Esophagus muscularis mucosa (tissue), 4 donors: ENCODE results near the gene LRRC7. TPM values are rescaled to one million over a fixed set of nuclear protein-coding genes. Genes with fewer than 3 reads are reported as not detected.
A peak's percentile ranks its signal among the peaks of the same experiment; 100 is the strongest.

Experiments used
- DNase-seq: peaks from one replicate; pipeline ENCODE4 v3.0.0-alpha.2; 2017; ENCODE audit errors: extremely low spot score
- H3K27ac ChIP-seq, 4 donors: fragments of 200-600 bp; sonication (generic); replicated peaks in 1 of 4; 1 replicate in 3 of 4; 2 replicates in 1 of 4; pipeline ENCODE4 v1.5.1; 2016 to 2019; ENCODE audit warnings: mild to moderate bottlenecking in 1 of 4
- H3K27me3 ChIP-seq, 4 donors: fragments of 200-600 bp; sonication (generic); one replicate each; pipeline versions ENCODE4 v1.5.1 to v1.6.0; 2016 to 2019
- H3K36me3 ChIP-seq, 4 donors: fragments of 200-600 bp; sonication (generic); one replicate each; pipeline ENCODE4 v1.5.1; 2016 to 2019
- H3K4me1 ChIP-seq, 4 donors: fragments of 200-600 bp; sonication (generic); one replicate each; pipeline ENCODE4 v1.5.1; 2016 to 2019
- H3K4me3 ChIP-seq, 4 donors: fragments of 200-600 bp; sonication (generic); 1 replicate in 2 of 4; 2 replicates in 2 of 4; pipeline ENCODE4 v1.5.1; 2016 to 2019; ENCODE audit warnings: mild to moderate bottlenecking in 4 of 4, moderate library complexity in 1 of 4
- H3K9me3 ChIP-seq, 4 donors: fragments of 200-600 bp; sonication (generic); 1 replicate in 3 of 4; 2 replicates in 1 of 4; pipeline ENCODE4 v1.5.1; 2016 to 2019
- CTCF ChIP-seq, 3 experiments: fragments of 200-600 bp in 2 of 3; fragments of 450-650 bp in 1 of 3; sonication (generic) in 2 of 3; IDR thresholded peaks; one replicate each; pipeline ENCODE4 v1.5.1; 2017 to 2019; ENCODE audit warnings: antibody characterized with exemption in 3 of 3, mild to moderate bottlenecking in 2 of 3, moderate library complexity in 1 of 3
- EP300 ChIP-seq: sonication (generic); formaldehyde crosslinking; IDR thresholded peaks from one replicate; pipeline ENCODE4 v1.6.1; 2017; ENCODE audit warnings: antibody characterized with exemption
- POLR2A ChIP-seq: fragments of 450-650 bp; IDR thresholded peaks from one replicate; pipeline ENCODE4 v1.6.1; 2017; ENCODE audit warnings: antibody characterized with exemption, moderate library complexity, mild to moderate bottlenecking, low read depth
- POLR2AphosphoS5 ChIP-seq, 2 donors: sonication (generic); formaldehyde crosslinking; IDR thresholded peaks; one replicate each; pipeline ENCODE4 v1.6.1; 2017; ENCODE audit warnings: antibody characterized with exemption in 2 of 2
- WGBS: methylation state at CpG from one replicate; pipeline ENCODE4 v1.1.5; 2018; 5-methylcytosine and 5-hydroxymethylcytosine counted together
- intact Hi-C: fragments of 100-400 bp; cut with DNase I; formaldehyde crosslinking; loops from one replicate; pipeline ENCODE4 v1.15.1; 2023
- total RNA-seq, 4 donors: library from RNA; depleted of rRNA; stranded (reverse); fragments of >200 nt; gene quantifications; one replicate each; pipeline versions ENCODE4 v1.1.0 to v1.2.1, GENCODE V29; 2016

Gene LRRC7
- total RNA-seq, 4 donors from 2014 or later = 0.26 to 2.5 (median 0.42) TPM

- intact Hi-C loops = no loop called here
- H3K4me3 ChIP-seq = no peak overlapping the region
- no peaks in the 10 kb centered on the region for H3K4me1 ChIP-seq
- WGBS = 94% methylated on average over 3 of the region's 3 CpGs
- TF ChIP-seq POLR2AphosphoS5 (IDR thresholded peaks at IDR 0.05) = no peak
- TF ChIP-seq EP300 = no peak
- no peak for TF ChIP-seq CTCF (IDR thresholded peaks at IDR 0.05)
- TF ChIP-seq POLR2A = no peak
- no peak overlapping the region for H3K27ac ChIP-seq
- H3K27me3 ChIP-seq = no peaks in the 10 kb centered on the region
- DNase-seq = no peak
- no peaks in the 10 kb centered on the region for H3K36me3 ChIP-seq
- no peaks in the 10 kb centered on the region for H3K9me3 ChIP-seq
Observed at GRCh38 chr1:70115315-70115714, 547.6 kb downstream of the LRRC7 start.

- Histone ChIP-seq H3K4me3 (no peak overlapping the region), H3K27ac (no peak overlapping the region), H3K27me3 (no peaks in the 10 kb centered on the region), H3K4me1 (no peaks in the 10 kb centered on the region), H3K36me3 (no peaks in the 10 kb centered on the region), H3K9me3 (no peaks in the 10 kb centered on the region)
- intact Hi-C loops = no loop called here
- DNase-seq = no peak
- no peak for TF ChIP-seq EP300
- no peak for TF ChIP-seq POLR2A
- no peak for TF ChIP-seq POLR2AphosphoS5 (IDR thresholded peaks at IDR 0.05)
- no peak for TF ChIP-seq CTCF (IDR thresholded peaks at IDR 0.05)
Observed at GRCh38 chr1:70117046-70117445, 549.3 kb downstream of the LRRC7 start.

- H3K9me3 ChIP-seq = no peaks in the 10 kb centered on the region
- intact Hi-C loops = loop anchor here (5.0 kb wide), 1 partner anchor 373 kb away; no protein-coding TSS in a partner anchor
- DNase-seq = no peak
- TF ChIP-seq POLR2A (no peak), POLR2AphosphoS5 (IDR thresholded peaks at IDR 0.05) (no peak), EP300 (no peak), CTCF (IDR thresholded peaks at IDR 0.05) (no peak)
- H3K4me3 ChIP-seq = no peak overlapping the region
- no peaks in the 10 kb centered on the region for H3K27me3 ChIP-seq
- peaks cover 0 to 11% (median 5%) of the 10 kb centered on the region in 4 donors for H3K4me1 ChIP-seq
- no peak overlapping the region for H3K27ac ChIP-seq
- WGBS = 89% methylated on average over 3 of the region's 3 CpGs
- H3K36me3 ChIP-seq = no peaks in the 10 kb centered on the region
Observed at GRCh38 chr1:70134148-70134547, 566.4 kb downstream of the LRRC7 start.

- H3K36me3 ChIP-seq = peaks cover 0 to under 1% (median under 1%) of the 10 kb centered on the region in 4 donors
- peak overlapping the region in 3 of 4 donors; percentile 9 to 38 (median 17) for H3K27ac ChIP-seq
- TF ChIP-seq POLR2A (no peak), CTCF (IDR thresholded peaks at IDR 0.05) (no peak), POLR2AphosphoS5 (IDR thresholded peaks at IDR 0.05) (no peak), EP300 (no peak)
- peaks cover 11 to 33% (median 28%) of the 10 kb centered on the region in 4 donors for H3K4me1 ChIP-seq
- intact Hi-C loops = no loop called here
- H3K27me3 ChIP-seq = no peaks in the 10 kb centered on the region
- no peak overlapping the region for H3K4me3 ChIP-seq
- no peaks in the 10 kb centered on the region for H3K9me3 ChIP-seq
- no peak for DNase-seq
Observed at GRCh38 chr1:70140343-70140742, 572.6 kb downstream of the LRRC7 start.

- H3K27ac ChIP-seq = peak overlapping the region in 3 of 4 donors; percentile 9 to 38 (median 17)
- H3K4me1 ChIP-seq = peaks cover 11 to 33% (median 28%) of the 10 kb centered on the region in 4 donors
- no peak overlapping the region for H3K4me3 ChIP-seq
- DNase-seq = no peak
- TF ChIP-seq POLR2A = no peak
- TF ChIP-seq EP300 = no peak
- no peak for TF ChIP-seq CTCF (IDR thresholded peaks at IDR 0.05)
- no peak for TF ChIP-seq POLR2AphosphoS5 (IDR thresholded peaks at IDR 0.05)
- intact Hi-C loops = no loop called here
- WGBS = 55% methylated on average over 3 of the region's 3 CpGs
- peaks cover 0 to 6% (median 3%) of the 10 kb centered on the region in 4 donors for H3K36me3 ChIP-seq
- H3K27me3 ChIP-seq = no peaks in the 10 kb centered on the region
- no peaks in the 10 kb centered on the region for H3K9me3 ChIP-seq
Observed at GRCh38 chr1:70140894-70141293, 573.2 kb downstream of the LRRC7 start.
